Thymus (tissue), 11 donors: ENCODE measurements around the gene CCDC196. TPM values are rescaled to one million over a fixed set of nuclear protein-coding genes. Genes with fewer than 3 reads are reported as not detected.
A peak's percentile ranks its signal among the peaks of the same experiment; 100 is the strongest.
"Not testable (repeated sequence)": the region's sequence is repeated elsewhere in the genome, so short reads cannot be mapped to it uniquely, and the experiment has no call there.

ENCODE experiments used
- DNase-seq, 9 donors: peaks; one replicate each; pipeline ENCODE4 v3.0.0-alpha.2; 2013; ENCODE audit warnings: low spot score in 9 of 9, low read depth in 6 of 9, missing footprints in 1 of 9
- H3K27ac ChIP-seq, 2 donors: one replicate each; pipeline ENCODE4 v1.5.1; 2013; ENCODE audit warnings: control low read depth in 1 of 2, low read depth in 1 of 2, low read length in 1 of 2, mild to moderate bottlenecking in 1 of 2, moderate library complexity in 1 of 2
- H3K27me3 ChIP-seq, 2 donors: one replicate each; pipeline ENCODE4 v1.5.1; 2013; ENCODE audit warnings: low read length in 1 of 2; ENCODE audit not compliant: control insufficient read depth in 2 of 2, insufficient read depth in 1 of 2
- H3K36me3 ChIP-seq, 2 donors: one replicate each; pipeline ENCODE4 v1.5.1; 2013; ENCODE audit warnings: low read length in 1 of 2, mild to moderate bottlenecking in 1 of 2, moderate library complexity in 1 of 2; ENCODE audit not compliant: control insufficient read depth in 2 of 2, insufficient read depth in 2 of 2
- H3K4me1 ChIP-seq, 2 donors: one replicate each; pipeline ENCODE4 v1.5.1; 2013; ENCODE audit warnings: low read length in 2 of 2; ENCODE audit not compliant: control insufficient read depth in 2 of 2, insufficient read depth in 2 of 2
- H3K4me3 ChIP-seq, 2 donors: one replicate each; pipeline ENCODE4 v1.5.1; 2013; ENCODE audit warnings: low read length in 2 of 2, control low read depth in 1 of 2, mild to moderate bottlenecking in 1 of 2
- H3K9me3 ChIP-seq, 2 donors: one replicate each; pipeline ENCODE4 v1.5.1; 2013; ENCODE audit warnings: low read length in 1 of 2, mild to moderate bottlenecking in 1 of 2; ENCODE audit not compliant: control insufficient read depth in 2 of 2, insufficient read depth in 1 of 2
- WGBS: extraction: QIAGEN DNeasy Blood & Tissue Kit; methylation state at CpG from one replicate; pipeline ENCODE4 v1.1.7; 2013; 5-methylcytosine and 5-hydroxymethylcytosine counted together
- polyA plus RNA-seq: library from polyadenylated mRNA; stranded (reverse); fragments of 200-250 nt; gene quantifications from one replicate; pipeline ENCODE4 v1.2.3, GENCODE V29; 2013
- total RNA-seq: library from RNA; stranded (reverse); fragments of 120-200 nt; gene quantifications from one replicate; pipeline ENCODE4 v1.2.4, GENCODE V29; 2013
- donor health status: healthy.

The CCDC196 gene
- total and polyA plus RNA-seq, 2 donors = 0.14 TPM; not detected in 1

GRCh38 chr14:66502836-66503235 lies 16.7 kb downstream of the CCDC196 start:
- 92% methylated on average over 5 of the region's 5 CpGs for WGBS
- H3K9me3 ChIP-seq, H3K36me3 ChIP-seq, H3K27ac ChIP-seq, DNase-seq, H3K4me1 ChIP-seq, H3K4me3 ChIP-seq, H3K27me3 ChIP-seq: not testable (repeated sequence)

GRCh38 chr14:66503532-66503931 lies 17.4 kb downstream of the CCDC196 start:
- H3K27ac ChIP-seq = no peak overlapping the region
- WGBS = 96% methylated on average over 1 of the region's 1 CpG

GRCh38 chr14:66507181-66507721 lies 21.1 kb downstream of the CCDC196 start:
- H3K9me3 ChIP-seq = no peaks in the 10 kb centered on the region
- peak overlapping the region; percentile 58 to 66 for H3K4me3 ChIP-seq
- DNase-seq = peak in 1 of 9 donors; percentile 18
- H3K27me3 ChIP-seq = peaks cover 10 to 24% of the 10 kb centered on the region in 2 donors
- H3K36me3 ChIP-seq = no peaks in the 10 kb centered on the region
- WGBS = 2% methylated on average over 23 of the region's 23 CpGs
- peaks cover 7 to 11% of the 10 kb centered on the region in 2 donors for H3K4me1 ChIP-seq
- peak overlapping the region; percentile 77 to 79 for H3K27ac ChIP-seq

More at GRCh38 chr14:66503532-66503931, 17.4 kb downstream of the CCDC196 start:
- no peaks in the 10 kb centered on the region for H3K36me3 ChIP-seq
- H3K4me1 ChIP-seq = peaks cover 0 to 4% of the 10 kb centered on the region in 2 donors
- H3K27me3 ChIP-seq = peaks cover under 1 to 7% of the 10 kb centered on the region in 2 donors
- H3K9me3 ChIP-seq = no peaks in the 10 kb centered on the region
- peak in 1 of 9 donors; percentile 25 for DNase-seq
- no peak overlapping the region for H3K4me3 ChIP-seq

- Histone ChIP-seq H3K4me1 (peaks cover 7 to 11% of the 10 kb centered on the region in 2 donors), H3K4me3 (peak within 1 kb of the TSS; percentile 58 to 66), H3K9me3 (no peaks in the 10 kb centered on the region), H3K27ac (peak within 1 kb of the TSS; percentile 77 to 79), H3K36me3 (no peaks in the 10 kb centered on the region), H3K27me3 (peaks cover 10 to 24% of the 10 kb centered on the region in 2 donors)
- peak; percentile 55 to 92 (median 80) for DNase-seq
- WGBS = under 1% methylated on average over 91 of the region's 91 CpGs
Measured at GRCh38 chr14:66507722-66508546, 21.8 kb downstream of the CCDC196 start, which contains the start of gene GPHN. Gene GPHN, plus strand, starts transcription at chr14:66508147.

- peak overlapping the region; percentile 58 to 66 for H3K4me3 ChIP-seq
- DNase-seq = peak in 1 of 9 donors; percentile 30
- peak overlapping the region; percentile 36 to 77 for H3K27ac ChIP-seq
- H3K36me3 ChIP-seq = no peaks in the 10 kb centered on the region
- peaks cover 10 to 24% of the 10 kb centered on the region in 2 donors for H3K27me3 ChIP-seq
- H3K4me1 ChIP-seq = peaks cover 7 to 11% of the 10 kb centered on the region in 2 donors
- under 1% methylated on average over 19 of the region's 19 CpGs for WGBS
- no peaks in the 10 kb centered on the region for H3K9me3 ChIP-seq
Measured at GRCh38 chr14:66508547-66508845, 22.3 kb downstream of the CCDC196 start.

DNA sequence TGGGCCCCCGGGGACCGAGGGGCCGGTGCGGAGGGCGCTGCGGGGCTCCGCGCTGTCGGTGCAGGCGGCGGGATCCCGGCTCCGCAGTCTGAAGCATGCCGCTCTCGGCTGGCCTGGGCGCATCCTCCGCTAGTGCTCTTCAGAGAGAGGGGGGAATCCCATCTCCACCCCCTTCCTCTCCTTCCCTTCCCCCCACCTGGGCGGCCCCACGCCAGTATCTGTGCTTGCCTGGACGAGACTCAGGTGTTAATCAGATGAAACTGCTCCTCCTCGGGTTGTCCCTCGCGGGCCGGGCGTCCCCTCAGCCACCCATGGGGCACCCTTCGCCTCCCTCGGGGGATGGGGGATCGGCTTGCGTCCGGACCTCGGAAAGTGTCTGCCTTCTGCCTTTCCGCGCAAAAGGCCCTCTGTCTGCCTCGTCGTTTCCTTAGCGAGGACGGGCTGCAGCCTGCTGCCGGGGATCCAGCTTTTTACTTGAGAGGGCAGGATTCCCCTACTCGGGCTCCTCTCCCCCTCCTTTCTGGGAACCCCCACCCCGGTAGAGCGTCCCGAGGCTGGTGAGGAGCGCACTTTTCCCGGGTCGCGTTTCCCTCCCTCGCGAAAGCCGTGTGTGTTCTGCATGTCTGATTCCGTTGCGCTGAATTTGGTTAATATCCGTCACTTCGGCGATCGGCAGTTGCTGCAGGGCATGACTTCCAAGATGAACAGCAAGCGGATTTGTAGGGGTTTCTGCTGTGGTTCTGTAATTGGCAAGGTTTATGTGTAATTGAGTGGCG lies 22.9 kb downstream of the CCDC196 start:
- Histone ChIP-seq H3K4me1 (peaks cover 7 to 11% of the 10 kb centered on the region in 2 donors), H3K9me3 (no peaks in the 10 kb centered on the region), H3K4me3 (peak overlapping the region; percentile 58 to 66), H3K27me3 (peaks cover 10 to 24% of the 10 kb centered on the region in 2 donors), H3K36me3 (no peaks in the 10 kb centered on the region), H3K27ac (peak overlapping the region; percentile 54 to 77)
- WGBS = under 1% methylated on average over 57 of the region's 57 CpGs
- peak in 6 of 9 donors; percentile 13 to 55 (median 28) for DNase-seq

DNA sequence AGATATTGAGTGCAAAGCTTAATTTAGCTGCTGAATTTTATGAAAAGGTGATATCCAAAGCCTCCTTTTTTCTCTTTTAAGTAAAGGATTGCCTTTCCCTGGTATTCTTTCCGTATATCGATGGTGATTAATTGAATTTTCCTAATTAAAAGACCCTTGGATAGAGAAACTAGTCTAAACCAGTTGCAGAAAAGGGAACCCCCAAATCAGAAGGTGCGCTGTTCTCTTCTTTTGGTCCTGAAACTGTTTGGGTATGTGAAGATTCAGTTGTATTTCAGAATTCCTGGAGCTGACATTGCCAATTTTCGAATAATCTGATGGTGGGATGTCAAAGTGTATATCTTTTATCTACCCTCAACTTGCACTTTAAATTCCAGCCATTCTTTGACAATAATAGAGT lies 23.7 kb downstream of the CCDC196 start:
- 56% methylated on average over 4 of the region's 4 CpGs for WGBS
- no peaks in the 10 kb centered on the region for H3K36me3 ChIP-seq
- no peaks in the 10 kb centered on the region for H3K9me3 ChIP-seq
- H3K27ac ChIP-seq = no peak overlapping the region
- DNase-seq = peak in 1 of 9 donors; percentile 28
- H3K4me3 ChIP-seq = peak overlapping the region in 1 of 2 donors; percentile 58
- peaks cover 10 to 24% of the 10 kb centered on the region in 2 donors for H3K27me3 ChIP-seq
- peaks cover 7 to 11% of the 10 kb centered on the region in 2 donors for H3K4me1 ChIP-seq

GRCh38 chr14:66511849-66512248 lies 25.7 kb downstream of the CCDC196 start:
- Histone ChIP-seq H3K27me3 (peaks cover 10 to 24% of the 10 kb centered on the region in 2 donors), H3K9me3 (no peaks in the 10 kb centered on the region), H3K4me1 (peaks cover 7 to 11% of the 10 kb centered on the region in 2 donors), H3K36me3 (no peaks in the 10 kb centered on the region), H3K4me3 (no peak overlapping the region), H3K27ac (no peak overlapping the region)
- DNase-seq = peak in 1 of 9 donors; percentile 23
- WGBS = 97% methylated on average over 1 of the region's 1 CpG
